CD4-positive, alpha-beta T cell treated with Interleukin-21 for 1 hour (primary cell): Measurements from ENCODE around the gene VENTX.
"Not testable (repeated sequence)": the region's sequence is repeated elsewhere in the genome, so short reads cannot be mapped to it uniquely, and the experiment has no call there.

Experiments used
- DNase-seq: peaks from one replicate; pipeline ENCODE4 v3.0.0-alpha.2; 2020

Gene VENTX

GRCh38 chr10:133217800-133218589 is 19.7 kb upstream of the VENTX start:
- no peak for DNase-seq

DNA sequence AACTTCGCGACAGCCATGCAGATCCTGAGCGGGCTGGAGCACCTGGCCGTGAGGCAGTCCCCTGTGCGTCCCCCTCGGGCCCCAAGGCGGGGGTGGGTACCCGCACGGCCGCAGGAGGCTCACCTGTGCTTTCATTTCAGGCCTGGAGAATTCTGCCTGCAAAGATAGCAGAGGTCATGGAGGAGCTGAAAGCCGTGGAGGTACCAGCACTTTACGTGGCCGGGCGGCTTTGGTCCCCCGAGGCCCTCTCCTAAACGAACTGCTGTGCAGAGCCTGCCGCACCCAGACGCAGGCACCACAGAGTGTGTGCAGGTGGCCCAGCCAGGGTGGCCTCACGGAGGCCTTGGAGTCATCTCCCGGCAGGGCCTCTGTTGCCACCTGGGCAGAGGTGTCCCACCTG is 18.8 kb upstream of the VENTX start:
- no peak for DNase-seq

DNA sequence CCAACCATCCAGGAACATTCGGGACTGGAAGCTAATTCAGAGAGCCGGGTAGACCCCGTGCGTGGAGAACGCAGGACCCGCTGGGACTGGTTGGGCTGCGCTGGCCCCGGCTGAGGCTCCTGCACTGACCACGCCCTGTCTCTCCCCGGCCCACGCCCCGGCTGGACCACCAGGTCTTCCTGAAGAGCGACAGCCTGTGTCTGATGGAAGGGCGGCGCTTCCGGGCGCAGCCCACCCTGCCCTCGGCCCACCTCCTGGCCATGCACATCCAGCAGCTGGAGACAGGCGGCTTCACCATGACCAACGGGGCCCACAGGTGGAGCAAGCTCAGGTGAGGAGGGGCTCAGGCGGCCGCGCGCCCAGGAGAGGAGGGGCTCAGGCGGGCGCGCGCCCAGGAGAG is 17.9 kb upstream of the VENTX start:
- DNase-seq: no peak

DNA sequence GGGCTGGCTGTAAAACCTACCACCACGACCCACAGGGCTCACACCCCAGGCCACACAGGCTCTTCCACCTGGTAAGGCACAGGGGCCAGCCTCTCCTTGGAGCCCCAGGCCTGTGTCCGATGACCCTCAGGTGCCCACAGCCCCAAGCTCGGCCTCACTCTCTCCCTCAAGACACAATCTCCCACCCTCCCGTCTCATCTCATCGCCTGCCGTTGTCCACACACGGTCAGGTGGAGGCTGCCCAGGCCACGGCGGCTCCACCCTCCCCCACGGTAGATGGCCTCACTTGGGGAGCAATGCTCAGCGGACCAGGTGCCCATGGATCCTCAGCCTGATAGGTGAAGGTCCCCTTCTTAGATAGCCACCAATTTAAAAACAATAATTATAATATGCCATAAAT is 16.3 kb upstream of the VENTX start:
- DNase-seq: no peak

- DNase-seq: not testable (repeated sequence)
Measured at GRCh38 chr10:133221756-133222155, 15.9 kb upstream of the VENTX start.

- DNase-seq: no peak
Measured at GRCh38 chr10:133224076-133224475, 13.6 kb upstream of the VENTX start.

GRCh38 chr10:133224756-133225372 is 12.8 kb upstream of the VENTX start:
- no peak for DNase-seq

- DNase-seq: no peak
Measured at GRCh38 chr10:133225707-133226191, 11.9 kb upstream of the VENTX start.

DNA sequence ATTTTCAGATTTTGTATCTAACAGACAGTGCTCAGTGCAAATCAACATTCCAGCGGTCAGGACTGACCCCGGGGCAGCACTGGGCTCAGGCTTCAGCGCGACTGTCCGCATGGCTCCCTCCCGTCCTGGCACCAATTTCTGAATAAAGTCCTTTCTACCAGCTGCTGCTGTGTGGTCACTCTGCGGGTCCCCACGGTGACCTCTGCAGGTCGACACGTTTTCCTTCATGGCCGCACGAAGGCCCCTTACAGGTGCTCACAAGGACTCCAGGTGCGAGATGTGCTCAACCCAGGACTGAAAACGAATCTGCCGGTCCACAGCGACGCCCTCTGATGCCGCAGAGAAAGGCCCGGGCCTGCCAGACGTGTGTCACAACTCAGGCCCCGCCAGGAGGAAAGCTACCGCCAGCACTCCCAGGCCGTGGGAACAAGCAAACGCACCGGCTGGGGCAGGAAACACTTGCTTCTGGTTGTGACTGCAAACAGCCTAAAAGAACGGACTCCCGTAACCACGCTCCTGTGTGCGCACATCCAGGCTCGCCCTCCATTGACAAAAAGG is 11.3 kb upstream of the VENTX start:
- no peak for DNase-seq

DNA sequence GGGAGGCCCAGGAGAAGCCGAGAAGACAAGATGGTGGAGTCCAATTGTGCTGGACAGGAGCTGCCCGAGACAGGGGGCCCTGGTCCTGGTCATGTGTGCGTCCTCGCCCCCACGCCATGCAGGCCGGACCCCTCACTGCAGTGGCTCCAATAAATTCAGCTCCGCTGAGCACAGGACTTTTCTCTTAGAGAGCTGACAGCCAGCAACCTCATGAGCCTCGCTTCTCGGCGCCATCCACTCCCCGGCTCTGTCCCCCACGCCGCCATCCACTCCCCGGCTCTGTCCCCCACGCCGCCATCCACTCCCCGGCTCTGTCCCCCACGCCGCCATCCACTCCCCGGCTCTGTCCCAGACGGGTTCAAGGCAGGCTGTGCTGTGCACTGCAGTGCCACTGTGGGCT is 10.4 kb upstream of the VENTX start:
- no peak for DNase-seq

GRCh38 chr10:133229265-133230043 is 8.2 kb upstream of the VENTX start:
- DNase-seq: no peak

- no peak for DNase-seq
Measured at GRCh38 chr10:133230044-133230361, 7.7 kb upstream of the VENTX start, which contains the start of gene UTF1. Gene UTF1, plus strand, starts transcription at chr10:133230217. Its CDS starts 72 bp downstream, at chr10:133230289.

GRCh38 chr10:133230387-133231195 is 7.1 kb upstream of the VENTX start:
- DNase-seq: no peak

DNA sequence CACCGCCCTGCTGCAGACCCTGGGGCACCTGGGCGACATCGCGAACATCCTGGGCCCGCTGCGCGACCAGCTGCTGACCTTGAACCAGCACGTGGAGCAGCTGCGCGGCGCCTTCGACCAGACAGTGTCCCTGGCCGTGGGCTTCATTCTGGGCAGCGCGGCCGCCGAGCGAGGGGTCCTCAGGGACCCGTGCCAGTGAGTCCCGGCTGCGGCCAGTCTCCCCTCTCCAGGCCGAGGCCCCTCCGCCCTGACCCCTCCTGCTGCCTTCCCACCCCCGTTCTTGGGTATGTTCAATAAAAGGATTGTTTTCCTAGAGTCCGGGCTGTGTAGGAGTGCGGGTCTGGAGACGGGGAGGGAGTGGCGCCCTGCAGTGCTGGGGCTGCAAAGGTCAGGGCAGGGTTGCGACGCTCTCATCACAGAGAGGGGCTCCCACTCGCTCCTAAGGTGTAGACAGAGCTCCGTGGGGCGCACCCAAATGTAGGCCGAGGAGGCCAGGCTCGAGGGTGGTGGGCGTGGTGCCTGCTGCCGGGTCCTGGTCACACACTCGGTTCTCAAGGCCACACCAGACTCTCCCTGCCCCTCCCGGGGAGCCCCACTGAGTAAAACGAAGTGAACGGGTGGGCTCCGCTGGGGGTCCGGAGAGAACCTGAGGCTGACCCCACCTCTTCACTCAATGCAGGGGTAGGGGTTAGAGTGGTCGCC is 6.3 kb upstream of the VENTX start:
- no peak for DNase-seq

DNA sequence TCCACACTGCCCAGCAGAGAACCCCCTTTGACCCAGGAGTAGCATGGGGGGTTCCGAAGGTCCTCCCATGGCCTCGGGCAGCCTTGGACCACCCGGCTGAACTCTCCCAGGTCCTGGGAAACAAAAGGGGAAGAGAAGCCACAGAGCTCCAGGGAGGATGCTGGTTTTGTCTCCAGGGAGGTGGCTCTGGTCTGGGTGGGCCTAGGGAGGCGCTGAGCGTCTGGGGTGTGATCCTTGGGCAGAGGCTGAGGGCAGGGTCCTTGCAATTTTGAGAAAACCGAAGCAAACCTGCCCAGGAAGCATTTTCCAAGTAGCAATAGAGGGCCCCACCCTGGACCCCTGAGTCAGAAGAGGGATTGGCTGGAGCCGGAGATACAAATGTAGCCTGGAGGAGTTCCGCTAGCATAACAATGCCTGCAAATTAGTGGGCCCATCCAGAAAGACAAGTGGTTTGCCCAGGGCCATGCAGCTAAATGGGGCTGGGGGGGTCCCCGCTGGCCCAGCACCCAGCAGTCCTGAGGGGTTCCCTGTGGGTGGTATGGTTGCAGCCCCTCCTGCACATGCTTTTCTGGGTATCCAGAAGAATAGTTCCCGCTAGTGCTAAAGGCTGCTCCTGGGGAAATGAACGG is 5.6 kb upstream of the VENTX start:
- no peak for DNase-seq

- not testable (repeated sequence) for DNase-seq
Measured at GRCh38 chr10:133234796-133235195, 2.9 kb upstream of the VENTX start.

DNA sequence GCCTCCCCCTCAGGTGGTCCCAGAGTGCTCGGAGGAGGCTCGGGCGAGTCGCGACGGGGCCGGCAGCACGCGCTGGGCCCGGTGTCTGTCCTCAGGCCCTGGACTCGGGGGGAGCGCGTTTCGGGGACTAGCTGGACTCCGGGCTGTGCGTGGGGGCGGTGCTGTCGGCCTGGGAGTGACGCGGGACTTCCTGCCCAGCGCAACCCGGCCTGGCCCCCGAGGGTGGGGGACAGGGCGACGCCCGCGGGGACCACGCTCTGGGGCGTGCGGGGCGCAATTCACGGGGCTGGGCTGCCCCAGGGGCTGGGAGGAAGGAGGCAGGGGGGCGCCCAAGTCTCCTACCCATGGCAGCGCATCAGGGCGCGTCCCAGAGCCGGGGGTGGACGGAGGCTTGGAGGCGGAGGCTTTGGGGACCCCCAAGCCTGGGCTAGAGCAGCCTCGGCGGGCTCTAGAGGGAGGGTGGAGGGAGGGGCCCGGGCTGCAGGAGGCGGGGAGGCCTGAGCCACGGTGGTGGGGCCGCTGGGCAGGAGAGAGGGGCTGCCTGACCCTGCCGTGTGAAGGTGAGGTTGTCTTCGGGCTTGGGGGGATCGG is 2.3 kb upstream of the VENTX start:
- DNase-seq: no peak

DNA sequence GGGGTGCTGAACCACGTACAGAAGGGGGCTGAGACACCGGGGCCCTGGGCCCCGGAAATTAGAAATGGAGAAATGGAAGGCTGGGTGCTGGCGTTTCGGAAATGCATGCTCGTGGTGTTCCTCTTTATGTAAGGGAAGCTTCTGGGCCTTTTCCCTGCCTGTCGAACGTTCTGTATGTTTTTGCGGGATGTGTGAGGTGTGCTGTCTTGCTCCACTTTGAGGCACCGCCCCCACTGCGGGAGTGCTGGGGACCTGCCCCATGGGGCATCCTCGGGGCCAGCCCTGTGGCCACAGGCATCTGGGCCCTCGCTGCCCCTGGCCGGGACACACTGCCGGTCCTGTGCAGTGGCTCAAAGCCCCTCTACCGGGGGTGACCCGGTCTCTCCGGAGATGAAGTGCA is 1.7 kb upstream of the VENTX start:
- DNase-seq: no peak

DNA sequence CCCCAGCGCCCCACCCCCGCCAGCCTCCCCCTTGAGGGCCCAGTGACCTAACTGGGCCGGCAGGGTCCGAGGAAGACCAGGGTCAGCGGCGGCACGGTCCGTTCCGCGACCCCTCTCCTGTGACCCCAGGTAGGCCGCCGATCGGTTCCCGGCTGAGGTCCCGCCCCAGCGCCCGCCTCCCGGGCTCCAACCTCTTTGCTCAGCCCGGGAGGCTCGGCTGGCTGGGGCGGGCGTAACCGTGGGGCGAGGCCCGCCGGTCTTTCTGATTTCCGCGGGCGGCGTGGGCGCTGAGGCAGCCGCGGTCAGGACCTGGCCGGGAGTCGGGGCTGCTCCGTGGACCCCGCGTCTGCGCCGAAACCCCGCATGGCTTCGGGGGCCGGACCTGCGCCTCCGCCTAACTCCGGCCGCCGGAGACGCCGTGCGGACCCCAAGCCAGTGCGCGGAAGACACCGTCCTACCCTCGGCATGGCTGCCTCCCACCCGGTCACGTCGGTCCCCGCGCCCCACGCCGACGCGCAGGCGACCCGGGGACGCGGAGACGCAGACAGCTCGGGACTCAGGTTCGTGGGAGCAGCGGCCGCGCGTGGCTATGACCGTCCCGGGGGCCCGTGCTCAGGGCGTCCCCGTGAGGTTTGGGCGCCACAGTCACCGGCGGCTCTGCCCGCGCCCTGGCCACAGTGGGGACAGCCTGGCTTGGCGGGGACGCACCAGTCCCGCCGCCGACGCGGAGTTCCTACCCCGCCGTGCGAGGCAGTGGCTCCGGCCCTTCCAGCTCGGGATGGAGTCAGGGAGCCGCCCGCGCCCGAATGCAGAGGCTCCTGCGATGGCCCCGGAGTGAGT is 1.0 kb upstream of the VENTX start:
- DNase-seq: no peak

- no peak for DNase-seq
Measured at GRCh38 chr10:133237241-133237587, 441 bp upstream of the VENTX start.
